ENCODE results near the gene CEL.

DNA sequence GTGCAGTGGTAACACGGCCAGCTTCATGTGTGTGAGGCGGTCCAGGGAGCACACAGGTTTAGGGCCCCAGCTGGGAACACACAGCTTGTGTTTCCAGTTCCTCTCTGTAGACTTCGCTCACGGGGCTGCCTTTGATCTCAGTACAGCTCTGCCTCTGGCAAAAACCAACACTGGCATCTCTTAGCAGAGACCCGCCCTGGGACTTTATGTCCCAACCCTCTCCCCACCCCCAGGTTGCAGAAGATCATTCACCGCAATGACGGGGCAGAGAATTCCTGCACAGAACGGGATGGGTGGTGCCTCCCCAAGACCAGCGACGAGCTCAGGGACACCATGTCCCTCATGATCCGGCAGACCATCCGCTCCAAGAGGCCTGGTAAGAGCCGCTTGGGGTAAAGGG, 5.2 kb upstream of the CEL start:
- TF ChIP-seq POLR2A (IDR thresholded peaks at IDR 0.05) (no peak), POLR2AphosphoS5 (IDR thresholded peaks at IDR 0.05) (no peak)
- TF ChIP-seq, protein P1, sequence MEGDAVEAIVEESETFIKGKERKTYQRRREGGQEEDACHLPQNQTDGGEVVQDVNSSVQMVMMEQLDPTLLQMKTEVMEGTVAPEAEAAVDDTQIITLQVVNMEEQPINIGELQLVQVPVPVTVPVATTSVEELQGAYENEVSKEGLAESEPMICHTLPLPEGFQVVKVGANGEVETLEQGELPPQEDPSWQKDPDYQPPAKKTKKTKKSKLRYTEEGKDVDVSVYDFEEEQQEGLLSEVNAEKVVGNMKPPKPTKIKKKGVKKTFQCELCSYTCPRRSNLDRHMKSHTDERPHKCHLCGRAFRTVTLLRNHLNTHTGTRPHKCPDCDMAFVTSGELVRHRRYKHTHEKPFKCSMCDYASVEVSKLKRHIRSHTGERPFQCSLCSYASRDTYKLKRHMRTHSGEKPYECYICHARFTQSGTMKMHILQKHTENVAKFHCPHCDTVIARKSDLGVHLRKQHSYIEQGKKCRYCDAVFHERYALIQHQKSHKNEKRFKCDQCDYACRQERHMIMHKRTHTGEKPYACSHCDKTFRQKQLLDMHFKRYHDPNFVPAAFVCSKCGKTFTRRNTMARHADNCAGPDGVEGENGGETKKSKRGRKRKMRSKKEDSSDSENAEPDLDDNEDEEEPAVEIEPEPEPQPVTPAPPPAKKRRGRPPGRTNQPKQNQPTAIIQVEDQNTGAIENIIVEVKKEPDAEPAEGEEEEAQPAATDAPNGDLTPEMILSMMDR (IDR thresholded peaks at IDR 0.05) = no peak
